H1 (cell line): ENCODE measurements around the gene MAGEC3. TPM values are rescaled to one million over a fixed set of nuclear protein-coding genes. Genes with fewer than 3 reads are reported as not detected.

Experiments
- CTCF ChIA-PET: fragments of 300-600 bp; sonication (Branson Sonifier 250); formaldehyde crosslinking; loops from one replicate; lab custom pipeline; 2021; ENCODE audit not compliant: partially characterized antibody; lab: Charles Lee
- POLR2A ChIA-PET: fragments of 300-600 bp; sonication (Branson Sonifier 250); formaldehyde crosslinking; loops from one replicate; lab custom pipeline; 2021; ENCODE audit warnings: inconsistent platforms; ENCODE audit not compliant: partially characterized antibody; lab: Charles Lee
- DNase-seq, 2 experiments: peaks; one replicate each; pipeline versions ENCODE4 v3.0.0 to v3.0.0-alpha.2; 2010 to 2022; ENCODE audit warnings: low spot score in 2 of 2, low read depth in 1 of 2, mixed read lengths in 1 of 2
- FAIRE-seq: peaks from 2 replicates; lab custom pipeline; 2011; peaks lifted over from hg19 to GRCh38; lab: Jason Lieb, UNC
- H2AFZ ChIP-seq: 2 replicates; pipeline ENCODE4 v1.8.1; 2012; ENCODE audit warnings: low read length, inconsistent platforms
- H2AK5ac ChIP-seq: 2 replicates; pipeline ENCODE4 v1.6.1; 2013; ENCODE audit warnings: low read depth, low read length
- H2BK120ac ChIP-seq: replicated peaks from 2 replicates; pipeline ENCODE3; 2013; ENCODE audit warnings: low read depth, low read length, inconsistent platforms
- H2BK12ac ChIP-seq: 2 replicates; pipeline ENCODE4 v1.6.1; 2013; ENCODE audit warnings: low read depth, low read length
- H2BK15ac ChIP-seq: 2 replicates; pipeline ENCODE4 v1.6.1; 2013; ENCODE audit warnings: low read length
- H2BK20ac ChIP-seq: 2 replicates; pipeline ENCODE4 v1.6.1; 2013; ENCODE audit warnings: low read length
- H2BK5ac ChIP-seq: 2 replicates; pipeline ENCODE4 v1.6.1; 2013; ENCODE audit warnings: low read depth, low read length
- H3K14ac ChIP-seq: 2 replicates; pipeline ENCODE4 v1.6.1; 2013; ENCODE audit warnings: inconsistent platforms; ENCODE audit not compliant: insufficient read length
- H3K18ac ChIP-seq: 2 replicates; pipeline ENCODE4 v1.6.1; 2013; ENCODE audit warnings: low read length; ENCODE audit errors: extremely low read depth
- H3K23ac ChIP-seq: 2 replicates; pipeline ENCODE4 v1.6.1; 2013; ENCODE audit warnings: inconsistent platforms; ENCODE audit not compliant: insufficient read length
- H3K23me2 ChIP-seq: 2 replicates; pipeline ENCODE4 v1.6.1; 2013; ENCODE audit warnings: low read depth, low read length
- H3K27ac ChIP-seq: 2 replicates; pipeline ENCODE4 v1.6.1; 2011; ENCODE audit warnings: low read depth, low read length, inconsistent platforms
- H3K27me3 ChIP-seq, 4 experiments: replicated peaks in 1 of 4; 1 replicate in 1 of 4; 2 replicates in 3 of 4; pipeline versions ENCODE4 v1.6.1 to v1.8.1; 2011 to 2013; ENCODE audit warnings: low read length in 3 of 4, mild to moderate bottlenecking in 3 of 4, inconsistent platforms in 2 of 4, mixed read lengths in 2 of 4, moderate library complexity in 1 of 4; ENCODE audit not compliant: control insufficient read depth in 3 of 4, insufficient read depth in 3 of 4; ENCODE audit errors: extremely low read depth in 1 of 4
- H3K36me3 ChIP-seq, 4 experiments: 2 replicates each; pipeline versions ENCODE4 v1.6.1 to v1.8.1; 2011 to 2013; ENCODE audit warnings: mild to moderate bottlenecking in 4 of 4, low read length in 3 of 4, moderate library complexity in 2 of 4, control low read depth in 1 of 4, inconsistent platforms in 1 of 4; ENCODE audit not compliant: insufficient read depth in 4 of 4, control insufficient read depth in 2 of 4
- H3K4ac ChIP-seq: replicated peaks from 2 replicates; pipeline ENCODE3; 2013; ENCODE audit warnings: low read length, low read depth, mixed read lengths, inconsistent platforms; ENCODE audit not compliant: insufficient read length
- H3K4me1 ChIP-seq, 4 experiments: replicated peaks in 1 of 4; 1 replicate in 1 of 4; 2 replicates in 3 of 4; pipeline versions ENCODE4 v1.6.1 to v1.8.1; 2011 to 2013; ENCODE audit warnings: low read length in 3 of 4, inconsistent platforms in 2 of 4, mixed read lengths in 1 of 4; ENCODE audit not compliant: insufficient read depth in 4 of 4, control insufficient read depth in 3 of 4
- H3K4me2 ChIP-seq, 2 experiments: 2 replicates each; pipeline versions ENCODE4 v1.6.1 to v1.8.1; 2011 to 2013; ENCODE audit warnings: low read depth in 2 of 2, low read length in 2 of 2, control low read depth in 1 of 2, inconsistent platforms in 1 of 2, mild to moderate bottlenecking in 1 of 2; ENCODE audit not compliant: insufficient read depth in 1 of 2
- H3K4me3 ChIP-seq, 4 experiments: fragments of 200-600, 300-600 bp in 1 of 4; sonication (generic), shearing (Covaris generic), sonication (Bioruptor Twin) in 1 of 4; 2 replicates each; pipeline versions ENCODE4 v1.5.1 to v1.8.1; 2011 to 2016; ENCODE audit warnings: low read length in 4 of 4, low read depth in 3 of 4, control low read depth in 2 of 4, inconsistent platforms in 2 of 4, mild to moderate bottlenecking in 2 of 4, mixed read lengths in 1 of 4, moderate library complexity in 1 of 4; ENCODE audit not compliant: insufficient read depth in 2 of 4; ENCODE audit errors: extremely low read depth in 1 of 4
- H3K56ac ChIP-seq: replicated peaks from 2 replicates; pipeline ENCODE3; 2013; ENCODE audit warnings: low read depth, mild to moderate bottlenecking, mixed read lengths, low read length, inconsistent platforms; ENCODE audit not compliant: insufficient read length
- H3K79me1 ChIP-seq: 2 replicates; pipeline ENCODE4 v1.6.1; 2013; ENCODE audit warnings: low read depth, low read length, control low read depth
- H3K79me2 ChIP-seq, 2 experiments: 2 replicates each; pipeline versions ENCODE4 v1.6.1 to v1.8.1; 2012 to 2013; ENCODE audit warnings: low read length in 2 of 2, mild to moderate bottlenecking in 2 of 2, inconsistent platforms in 1 of 2; ENCODE audit not compliant: insufficient read depth in 2 of 2, control insufficient read depth in 1 of 2
- H3K9ac ChIP-seq, 4 experiments: replicated peaks in 1 of 4; 1 replicate in 1 of 4; 2 replicates in 3 of 4; pipeline versions ENCODE4 v1.6.1 to v1.8.1; 2011 to 2013; ENCODE audit warnings: low read depth in 3 of 4, low read length in 3 of 4, control low read depth in 2 of 4, mild to moderate bottlenecking in 2 of 4, moderate library complexity in 2 of 4, inconsistent platforms in 1 of 4; ENCODE audit errors: extremely low read depth in 1 of 4
- H3K9me3 ChIP-seq, 2 experiments: 2 replicates each; pipeline versions ENCODE4 v1.6.1 to v1.8.1; 2012 to 2013; ENCODE audit warnings: mild to moderate bottlenecking in 2 of 2, moderate library complexity in 2 of 2, control low read depth in 1 of 2, inconsistent platforms in 1 of 2, low read depth in 1 of 2, low read length in 1 of 2, mixed read lengths in 1 of 2; ENCODE audit not compliant: insufficient read depth in 2 of 2
- H4K20me1 ChIP-seq, 2 experiments: replicated peaks in 1 of 2; 2 replicates each; pipeline versions ENCODE3 to v1.8.1; 2011 to 2013; ENCODE audit warnings: inconsistent platforms in 2 of 2, low read length in 2 of 2, mild to moderate bottlenecking in 1 of 2; ENCODE audit not compliant: insufficient read depth in 2 of 2, control insufficient read depth in 1 of 2
- H4K5ac ChIP-seq: 2 replicates; pipeline ENCODE4 v1.6.1; 2013; ENCODE audit warnings: low read length, low read depth, mixed read lengths, inconsistent platforms; ENCODE audit not compliant: insufficient read length
- H4K8ac ChIP-seq: 2 replicates; pipeline ENCODE4 v1.8.0; 2013; ENCODE audit warnings: mild to moderate bottlenecking, moderate library complexity, low read length, inconsistent platforms; ENCODE audit not compliant: insufficient read depth; ENCODE audit errors: extremely low read depth
- H4K91ac ChIP-seq: replicated peaks from 2 replicates; pipeline ENCODE3; 2013; ENCODE audit warnings: low read length, mixed read lengths, inconsistent platforms; ENCODE audit not compliant: insufficient read length
- ASH2L ChIP-seq: fragments of 200-600, 300-600 bp; sonication (generic); IDR thresholded peaks from one replicate; pipeline ENCODE4 v1.7.1; 2017; ENCODE audit warnings: low read length
- BCL11A ChIP-seq, 2 experiments: IDR thresholded peaks; one replicate each; pipeline ENCODE4 v1.6.1; 2011; ENCODE audit warnings: low read depth in 2 of 2, low read length in 2 of 2, mild to moderate bottlenecking in 2 of 2
- CBX5 ChIP-seq: fragments of 300-800, 300-1000 bp; sonication (generic); IDR thresholded peaks from 2 replicates; pipeline ENCODE4 v1.7.1; 2016; ENCODE audit warnings: antibody characterized with exemption, low read length, low read depth
- GTF2F1 ChIP-seq: IDR thresholded peaks from 2 replicates; pipeline ENCODE4 v1.6.1; 2012; ENCODE audit warnings: low read depth, low read length, improper control_type of control experiment, borderline replicate concordance
- KDM4A ChIP-seq: IDR thresholded peaks from one replicate; pipeline ENCODE4 v1.7.1; 2012; ENCODE audit warnings: low read depth, mild to moderate bottlenecking, moderate library complexity, low read length, inconsistent platforms; ENCODE audit not compliant: severe bottlenecking
- KDM5A ChIP-seq: fragments of 200-600 bp; IDR thresholded peaks from 2 replicates; pipeline ENCODE4 v1.7.1; 2012; ENCODE audit warnings: mild to moderate bottlenecking, low read length, inconsistent platforms, mixed read lengths
- RFX5 ChIP-seq: IDR thresholded peaks from 2 replicates; pipeline ENCODE4 v1.6.1; 2011; ENCODE audit warnings: low read depth, low read length, improper control_type of control experiment, borderline replicate concordance
- SP1 ChIP-seq: IDR thresholded peaks from 2 replicates; pipeline ENCODE4 v1.6.1; 2011; ENCODE audit warnings: low read depth, low read length
- SRF ChIP-seq: IDR thresholded peaks from 2 replicates; pipeline ENCODE4 v1.6.1; 2011; ENCODE audit warnings: mild to moderate bottlenecking, low read depth, low read length, moderate library complexity
- TAF1 ChIP-seq: IDR thresholded peaks from 2 replicates; pipeline ENCODE4 v1.6.1; 2011; ENCODE audit warnings: mild to moderate bottlenecking, low read depth, low read length
- ZNF274 ChIP-seq: IDR thresholded peaks from 2 replicates; pipeline ENCODE4 v1.7.0; 2012; ENCODE audit warnings: low read length, borderline replicate concordance; ENCODE audit errors: extremely low read depth
- WGBS, 2 experiments: shearing (Covaris generic) in 1 of 2; methylation state at CpG; one replicate each; pipeline versions ENCODE4 v1.1.6 to v1.1.7; 2013 to 2015; ENCODE audit warnings: low lambda C conversion rate in 2 of 2, mixed read lengths in 2 of 2, inconsistent platforms in 1 of 2, low coverage in 1 of 2, missing lambda C conversion rate in 1 of 2; ENCODE audit not compliant: insufficient replicate concordance in 2 of 2, insufficient coverage in 1 of 2, insufficient read length in 1 of 2; ENCODE audit errors: extremely low coverage in 1 of 2, missing lambda C conversion rate in 1 of 2; 5-methylcytosine and 5-hydroxymethylcytosine counted together
- polyA plus RNA-seq, 7 experiments: library from polyadenylated mRNA; depleted of rRNA in 3 of 7; stranded (reverse) in 5 of 7; unstranded in 2 of 7; fragments of >200 nt in 5 of 7; fragments of 200-250 nt in 2 of 7; gene quantifications; 1 replicate in 5 of 7; 2 replicates in 1 of 7; 4 replicates in 1 of 7; pipeline versions ENCODE4 v1.2.1 to v1.2.3, GENCODE V29; 2011 to 2013; ENCODE audit warnings: missing spikeins in 2 of 7, mixed read lengths in 2 of 7
- total RNA-seq: library from RNA; stranded (reverse); fragmentation: NEBNext Ultra II Directional; extraction: Animal tissue kit (Norgen Biotek cat#: 25700); gene quantifications from 2 replicates; pipeline ENCODE4 v1.2.1, GENCODE V29; 2021

MAGEC3 gene
- total and polyA plus RNA-seq, 2 of the 8 experiments (the other 6 are each of a cell fraction or from before 2014, with no cell fraction given), result not detected

- no peak overlapping the region for H2BK12ac ChIP-seq
- no peak overlapping the region for H2BK5ac ChIP-seq
- H2AK5ac ChIP-seq, result no peak overlapping the region
- H3K9ac ChIP-seq, result no peak overlapping the region
- H3K9me3 ChIP-seq, result no peaks in the 10 kb centered on the region; a peak in 1 of 4 replicates
- no peak overlapping the region for H4K8ac ChIP-seq
- H4K20me1 ChIP-seq, result no peaks in the 10 kb centered on the region
- no peak overlapping the region for H3K27ac ChIP-seq
- no peaks in the 10 kb centered on the region for H3K36me3 ChIP-seq
- no peaks in the 10 kb centered on the region for H3K23me2 ChIP-seq
- DNase-seq (no peak), FAIRE-seq (no peak)
- no peak overlapping the region for H4K91ac ChIP-seq
- H3K56ac ChIP-seq, result no peak overlapping the region
- H3K79me2 ChIP-seq, result no peaks in the 10 kb centered on the region
- no peak overlapping the region for H2AFZ ChIP-seq
- H3K14ac ChIP-seq, result no peak overlapping the region
- no peak overlapping the region for H4K5ac ChIP-seq
- TF ChIP-seq BCL11A (IDR thresholded peaks at IDR 0.05; ENCODE audit: low read depth in 2 of 2, low read length in 2 of 2) (no peak), RFX5 (no peak), ASH2L (no peak), TAF1 (no peak), SP1 (no peak), KDM4A (no peak), ZNF274 (no peak), CBX5 (no peak), SRF (no peak), KDM5A (no peak), GTF2F1 (no peak)
- TF ChIP-seq, all 59 proteins: peak for 0
- 100% methylated on average over 4 of the region's 4 CpGs; no CpG with 5 or more reads in 1 of the 2 experiments for WGBS, 2 experiments
- no peak overlapping the region for H3K23ac ChIP-seq
- CTCF ChIA-PET, result no interaction called here
- H3K4me2 ChIP-seq, result no peak overlapping the region
- H3K4me1 ChIP-seq, result no peaks in the 10 kb centered on the region
- H3K4ac ChIP-seq, result no peak overlapping the region
- no peak overlapping the region for H2BK20ac ChIP-seq
- no peak overlapping the region for H2BK120ac ChIP-seq
- POLR2A ChIA-PET, result no interaction called here
- no peaks in the 10 kb centered on the region for H3K27me3 ChIP-seq
- H3K79me1 ChIP-seq, result no peaks in the 10 kb centered on the region
- H2BK15ac ChIP-seq, result no peak overlapping the region
- no peak overlapping the region for H3K4me3 ChIP-seq
- no peak overlapping the region for H3K18ac ChIP-seq
Observed at GRCh38 chrX:141902366-141902765, 64.2 kb downstream of the MAGEC3 start.
